NT2/D1 (cell line): ENCODE measurements around the gene NAPSA.

Source experiments
- DNase-seq: peaks from one replicate; pipeline ENCODE4 v3.0.0-alpha.2; 2011; ENCODE audit warnings: low read depth, low spot score
- H3K27me3 ChIP-seq: 2 replicates; pipeline ENCODE4 v1.6.0; 2011; ENCODE audit warnings: mild to moderate bottlenecking; ENCODE audit not compliant: insufficient read length, insufficient read depth
- H3K36me3 ChIP-seq: 2 replicates; pipeline ENCODE4 v1.6.1; 2011; ENCODE audit warnings: mild to moderate bottlenecking, low read length, mixed read lengths; ENCODE audit not compliant: insufficient read depth, insufficient read length
- H3K4me1 ChIP-seq: 2 replicates; pipeline ENCODE4 v1.5.1; 2011; ENCODE audit not compliant: insufficient read depth, insufficient read length
- H3K4me3 ChIP-seq: 2 replicates; pipeline ENCODE4 v1.5.1; 2011; ENCODE audit warnings: low read depth; ENCODE audit not compliant: insufficient read length
- H3K9ac ChIP-seq: 2 replicates; pipeline ENCODE4 v1.6.0; 2011; ENCODE audit warnings: low read depth; ENCODE audit not compliant: insufficient read length
- H3K9me3 ChIP-seq: 2 replicates; pipeline ENCODE4 v1.5.1; 2011; ENCODE audit warnings: mild to moderate bottlenecking, low read length; ENCODE audit not compliant: insufficient read depth
- SUZ12 ChIP-seq: IDR thresholded peaks from 2 replicates; pipeline ENCODE4 v1.6.1; 2011; ENCODE audit not compliant: insufficient read length, insufficient read depth; ENCODE audit errors: extremely low read depth
- YY1 ChIP-seq: IDR thresholded peaks from 2 replicates; pipeline ENCODE4 v1.6.1; 2011; ENCODE audit not compliant: insufficient read length, insufficient read depth
- ZNF274 ChIP-seq: IDR thresholded peaks from 2 replicates; pipeline ENCODE4 v1.6.1; 2011; ENCODE audit warnings: mild to moderate bottlenecking, low read depth, low read length

Gene NAPSA

GRCh38 chr19:50406156-50406820 lies 40.8 kb upstream of the NAPSA start:
- H3K36me3 ChIP-seq: peaks cover 80% of the 10 kb centered on the region
- TF ChIP-seq YY1 (no peak), ZNF274 (no peak), SUZ12 (no peak)

GRCh38 chr19:50402544-50403301 lies 37.3 kb upstream of the NAPSA start:
- Histone ChIP-seq H3K9me3 (no peaks in the 10 kb centered on the region), H3K4me1 (no peaks in the 10 kb centered on the region), H3K9ac (no peak overlapping the region), H3K27me3 (no peaks in the 10 kb centered on the region), H3K4me3 (no peak overlapping the region), H3K36me3 (peaks cover 64% of the 10 kb centered on the region)
- DNase-seq: no peak
- TF ChIP-seq YY1: no peak
- no peak for TF ChIP-seq SUZ12
- no peak for TF ChIP-seq ZNF274

More at GRCh38 chr19:50406156-50406820, 40.8 kb upstream of the NAPSA start:
- DNase-seq: no peak
- Histone ChIP-seq H3K4me3 (no peak overlapping the region), H3K9ac (no peak overlapping the region), H3K4me1 (no peaks in the 10 kb centered on the region), H3K27me3 (no peaks in the 10 kb centered on the region), H3K9me3 (no peaks in the 10 kb centered on the region)

- TF ChIP-seq SUZ12 (no peak), YY1 (no peak), ZNF274 (no peak)
Measured at GRCh38 chr19:50401605-50402450, 36.4 kb upstream of the NAPSA start.

GRCh38 chr19:50399368-50399745 lies 33.9 kb upstream of the NAPSA start:
- Histone ChIP-seq H3K9ac (no peak overlapping the region), H3K4me3 (no peak overlapping the region), H3K27me3 (no peaks in the 10 kb centered on the region), H3K9me3 (no peaks in the 10 kb centered on the region), H3K36me3 (peaks cover 43% of the 10 kb centered on the region), H3K4me1 (no peaks in the 10 kb centered on the region)
- no peak for TF ChIP-seq ZNF274
- no peak for TF ChIP-seq YY1
- no peak for TF ChIP-seq SUZ12
- no peak for DNase-seq

More at GRCh38 chr19:50401605-50402450, 36.4 kb upstream of the NAPSA start:
- no peak overlapping the region for H3K4me3 ChIP-seq
- H3K9ac ChIP-seq: no peak overlapping the region
- no peaks in the 10 kb centered on the region for H3K4me1 ChIP-seq
- H3K36me3 ChIP-seq: peaks cover 60% of the 10 kb centered on the region
- H3K27me3 ChIP-seq: no peaks in the 10 kb centered on the region
- no peaks in the 10 kb centered on the region for H3K9me3 ChIP-seq
- no peak for DNase-seq

GRCh38 chr19:50398675-50399367 lies 33.4 kb upstream of the NAPSA start:
- no peaks in the 10 kb centered on the region for H3K27me3 ChIP-seq
- H3K9ac ChIP-seq: no peak overlapping the region
- no peak for DNase-seq
- H3K9me3 ChIP-seq: no peaks in the 10 kb centered on the region
- peaks cover 43% of the 10 kb centered on the region for H3K36me3 ChIP-seq
- TF ChIP-seq SUZ12 (no peak), ZNF274 (no peak), YY1 (no peak)
- H3K4me3 ChIP-seq: no peak overlapping the region
- H3K4me1 ChIP-seq: no peaks in the 10 kb centered on the region

GRCh38 chr19:50394017-50394416 lies 28.6 kb upstream of the NAPSA start:
- Histone ChIP-seq H3K36me3 (peaks cover 33% of the 10 kb centered on the region), H3K27me3 (no peaks in the 10 kb centered on the region), H3K4me3 (no peak overlapping the region), H3K4me1 (no peaks in the 10 kb centered on the region), H3K9me3 (peaks cover 19% of the 10 kb centered on the region; the same call in 1 of the 2 replicates), H3K9ac (no peak overlapping the region)
- TF ChIP-seq SUZ12 (no peak), YY1 (no peak), ZNF274 (no peak)
- no peak for DNase-seq
